ENCODE measurements around the gene CRIP2. TPM values are rescaled to one million over a fixed set of nuclear protein-coding genes. Genes with fewer than 3 reads are reported as not detected.
A peak's percentile ranks its signal among the peaks of the same experiment; 100 is the strongest.

Gene CRIP2
- total RNA-seq, 5 donors from 2014 or later (not counting 1 experiment from before 2014, with no cell fraction given): 6.4 to 38.7 (median 19.7) TPM

- Histone ChIP-seq H3K27ac (ENCODE audit: low read length) (no peak overlapping the region), H3K4me1 (ENCODE audit: control insufficient read depth in 1 of 2, extremely low read depth in 1 of 2, insufficient read depth in 2 of 2, low read length in 2 of 2) (no peaks in the 10 kb centered on the region), H3K9me3 (no peaks in the 10 kb centered on the region), H3K27me3 (replicated peaks in 1 of 2; ENCODE audit: control insufficient read depth in 2 of 2, extremely low read depth in 1 of 2, insufficient read depth in 2 of 2, low read length in 1 of 2) (peaks cover 2 to 43% of the 10 kb centered on the region in 2 experiments), H3K36me3 (ENCODE audit: control insufficient read depth in 2 of 2, extremely low read depth in 1 of 2, insufficient read depth in 1 of 2, low read length in 1 of 2) (no peaks in the 10 kb centered on the region), H3K4me3 (ENCODE audit: control insufficient read depth in 1 of 2, extremely low read depth in 1 of 2, low read length in 1 of 2) (no peak overlapping the region)
- ATAC-seq (replicated peaks in 1 of 4) (no peak), DNase-seq (peak in 1 of 35 experiments; percentile 2)
- CTCF ChIA-PET: interaction anchor here in 1 of 2 donors (0.7 kb wide), 1 partner anchor 756 kb away, joined by 5 read pairs; no protein-coding TSS in a partner anchor
- 39% methylated on average over 13 of the region's 17 CpGs for WGBS (ENCODE audit: insufficient coverage)
- peaks cover 20 to 26% of the 10 kb centered on the region in 2 donors for H3K27me3 Mint-ChIP-seq
- H3K4me1 Mint-ChIP-seq: no peaks in the 10 kb centered on the region
- no peaks in the 10 kb centered on the region for H3K36me3 Mint-ChIP-seq
- no peak overlapping the region for H3K4me3 Mint-ChIP-seq
- no peaks in the 10 kb centered on the region for H3K9me3 Mint-ChIP-seq
- H3K27ac Mint-ChIP-seq: no peak overlapping the region
- POLR2A ChIA-PET: no interaction called here
Observed at GRCh38 chr14:105507247-105507646, 32.6 kb downstream of the CRIP2 start.

GRCh38 chr14:105508069-105508468 lies 33.4 kb downstream of the CRIP2 start:
- 74% methylated on average over 13 of the region's 16 CpGs for WGBS (ENCODE audit: insufficient coverage)
- ChIA-PET CTCF (no interaction called here), POLR2A (interaction anchor here in 1 of 2 donors (0.6 kb wide), 1 partner anchor 349 kb away, joined by 6 read pairs; no protein-coding TSS in a partner anchor)
- Mint-ChIP-seq H3K4me3 (no peak overlapping the region), H3K9me3 (no peaks in the 10 kb centered on the region), H3K27me3 (peaks cover 21 to 31% of the 10 kb centered on the region in 2 donors), H3K27ac (no peak overlapping the region), H3K4me1 (no peaks in the 10 kb centered on the region), H3K36me3 (no peaks in the 10 kb centered on the region)
- Histone ChIP-seq H3K4me1 (ENCODE audit: control insufficient read depth in 1 of 2, extremely low read depth in 1 of 2, insufficient read depth in 2 of 2, low read length in 2 of 2) (no peaks in the 10 kb centered on the region), H3K4me3 (ENCODE audit: control insufficient read depth in 1 of 2, extremely low read depth in 1 of 2, low read length in 1 of 2) (no peak overlapping the region), H3K27me3 (replicated peaks in 1 of 2; ENCODE audit: control insufficient read depth in 2 of 2, extremely low read depth in 1 of 2, insufficient read depth in 2 of 2, low read length in 1 of 2) (peaks cover 2 to 51% of the 10 kb centered on the region in 2 experiments), H3K27ac (ENCODE audit: low read length) (no peak overlapping the region), H3K9me3 (no peaks in the 10 kb centered on the region), H3K36me3 (ENCODE audit: control insufficient read depth in 2 of 2, extremely low read depth in 1 of 2, insufficient read depth in 1 of 2, low read length in 1 of 2) (no peaks in the 10 kb centered on the region)
- no peak for DNase-seq
- ATAC-seq (replicated peaks in 1 of 4): no peak

- no peak for ATAC-seq (replicated peaks in 1 of 4)
- no peaks in the 10 kb centered on the region for H3K36me3 Mint-ChIP-seq
- Histone ChIP-seq H3K27ac (ENCODE audit: low read length) (no peak overlapping the region), H3K4me3 (ENCODE audit: control insufficient read depth in 1 of 2, extremely low read depth in 1 of 2, low read length in 1 of 2) (no peak overlapping the region), H3K27me3 (replicated peaks in 1 of 2; ENCODE audit: control insufficient read depth in 2 of 2, extremely low read depth in 1 of 2, insufficient read depth in 2 of 2, low read length in 1 of 2) (peaks cover 2 to 54% of the 10 kb centered on the region in 2 experiments), H3K4me1 (ENCODE audit: control insufficient read depth in 1 of 2, extremely low read depth in 1 of 2, insufficient read depth in 2 of 2, low read length in 2 of 2) (no peaks in the 10 kb centered on the region), H3K36me3 (ENCODE audit: control insufficient read depth in 2 of 2, extremely low read depth in 1 of 2, insufficient read depth in 1 of 2, low read length in 1 of 2) (no peaks in the 10 kb centered on the region), H3K9me3 (no peaks in the 10 kb centered on the region)
- no peaks in the 10 kb centered on the region for H3K4me1 Mint-ChIP-seq
- DNase-seq: no peak
- peak overlapping the region in 1 of 2 donors; percentile 80 for H3K27ac Mint-ChIP-seq
- H3K4me3 Mint-ChIP-seq: no peak overlapping the region
- H3K27me3 Mint-ChIP-seq: peaks cover 21 to 35% of the 10 kb centered on the region in 2 donors
- ChIA-PET POLR2A (no interaction called here), CTCF (no interaction called here)
- no peaks in the 10 kb centered on the region for H3K9me3 Mint-ChIP-seq
- WGBS (ENCODE audit: insufficient coverage): 91% methylated on average over 10 of the region's 12 CpGs
Observed at GRCh38 chr14:105508601-105509000, 34.0 kb downstream of the CRIP2 start.

- H3K9me3 Mint-ChIP-seq: no peaks in the 10 kb centered on the region
- DNase-seq (no peak), ATAC-seq (replicated peaks in 1 of 4) (no peak)
- H3K36me3 ChIP-seq (ENCODE audit: control insufficient read depth in 2 of 2, extremely low read depth in 1 of 2, insufficient read depth in 1 of 2, low read length in 1 of 2): no peaks in the 10 kb centered on the region
- no peak overlapping the region for H3K4me3 ChIP-seq (ENCODE audit: control insufficient read depth in 1 of 2, extremely low read depth in 1 of 2, low read length in 1 of 2)
- H3K27me3 ChIP-seq (replicated peaks in 1 of 2; ENCODE audit: control insufficient read depth in 2 of 2, extremely low read depth in 1 of 2, insufficient read depth in 2 of 2, low read length in 1 of 2): peaks cover 0 to 39% of the 10 kb centered on the region in 2 experiments
- H3K27ac Mint-ChIP-seq: no peak overlapping the region
- WGBS (ENCODE audit: insufficient coverage): 51% methylated on average over 5 of the region's 5 CpGs
- H3K36me3 Mint-ChIP-seq: no peaks in the 10 kb centered on the region
- ChIA-PET CTCF (no interaction called here), POLR2A (no interaction called here)
- H3K27ac ChIP-seq (ENCODE audit: low read length): no peak overlapping the region
- no peaks in the 10 kb centered on the region for H3K9me3 ChIP-seq
- H3K4me1 ChIP-seq (ENCODE audit: control insufficient read depth in 1 of 2, extremely low read depth in 1 of 2, insufficient read depth in 2 of 2, low read length in 2 of 2): no peaks in the 10 kb centered on the region
- H3K4me1 Mint-ChIP-seq: no peaks in the 10 kb centered on the region
- H3K27me3 Mint-ChIP-seq: peaks cover 36 to 39% of the 10 kb centered on the region in 2 donors
- H3K4me3 Mint-ChIP-seq: no peak overlapping the region
Observed at GRCh38 chr14:105517096-105517495, 42.5 kb downstream of the CRIP2 start.

- no peaks in the 10 kb centered on the region for H3K9me3 Mint-ChIP-seq
- 75% methylated on average over 10 of the region's 14 CpGs for WGBS (ENCODE audit: insufficient coverage)
- H3K27me3 Mint-ChIP-seq: peaks cover 17 to 31% of the 10 kb centered on the region in 2 donors
- no peaks in the 10 kb centered on the region for H3K36me3 Mint-ChIP-seq
- Histone ChIP-seq H3K27ac (ENCODE audit: low read length) (no peak overlapping the region), H3K4me3 (ENCODE audit: control insufficient read depth in 1 of 2, extremely low read depth in 1 of 2, low read length in 1 of 2) (no peak overlapping the region), H3K27me3 (replicated peaks in 1 of 2; ENCODE audit: control insufficient read depth in 2 of 2, extremely low read depth in 1 of 2, insufficient read depth in 2 of 2, low read length in 1 of 2) (peaks cover 0 to 21% of the 10 kb centered on the region in 2 experiments), H3K9me3 (no peaks in the 10 kb centered on the region), H3K36me3 (ENCODE audit: control insufficient read depth in 2 of 2, extremely low read depth in 1 of 2, insufficient read depth in 1 of 2, low read length in 1 of 2) (no peaks in the 10 kb centered on the region), H3K4me1 (ENCODE audit: control insufficient read depth in 1 of 2, extremely low read depth in 1 of 2, insufficient read depth in 2 of 2, low read length in 2 of 2) (no peaks in the 10 kb centered on the region)
- CTCF ChIA-PET: interaction anchor here in 1 of 2 donors (0.7 kb wide), 2 partner anchors 116 to 1375 kb away, joined by 3 to 4 read pairs; no protein-coding TSS in a partner anchor
- no peak overlapping the region for H3K4me3 Mint-ChIP-seq
- POLR2A ChIA-PET: no interaction called here
- no peak for DNase-seq
- H3K27ac Mint-ChIP-seq: no peak overlapping the region
- no peaks in the 10 kb centered on the region for H3K4me1 Mint-ChIP-seq
- no peak for ATAC-seq (replicated peaks in 1 of 4)
Observed at GRCh38 chr14:105519946-105520698, 45.5 kb downstream of the CRIP2 start.

GRCh38 chr14:105525326-105525725 lies 50.7 kb downstream of the CRIP2 start:
- H3K27ac Mint-ChIP-seq: no peak overlapping the region
- Histone ChIP-seq H3K4me1 (ENCODE audit: control insufficient read depth in 1 of 2, extremely low read depth in 1 of 2, insufficient read depth in 2 of 2, low read length in 2 of 2) (peaks cover 16 to 39% of the 10 kb centered on the region in 2 experiments), H3K4me3 (ENCODE audit: control insufficient read depth in 1 of 2, extremely low read depth in 1 of 2, low read length in 1 of 2) (no peak overlapping the region), H3K27me3 (replicated peaks in 1 of 2; ENCODE audit: control insufficient read depth in 2 of 2, extremely low read depth in 1 of 2, insufficient read depth in 2 of 2, low read length in 1 of 2) (peaks cover 0 to 42% of the 10 kb centered on the region in 2 experiments), H3K36me3 (ENCODE audit: control insufficient read depth in 2 of 2, extremely low read depth in 1 of 2, insufficient read depth in 1 of 2, low read length in 1 of 2) (no peaks in the 10 kb centered on the region), H3K27ac (ENCODE audit: low read length) (no peak overlapping the region), H3K9me3 (no peaks in the 10 kb centered on the region)
- H3K27me3 Mint-ChIP-seq: peaks cover 5 to 6% of the 10 kb centered on the region in 2 donors
- ChIA-PET POLR2A (no interaction called here), CTCF (no interaction called here)
- 86% methylated on average over 5 of the region's 9 CpGs for WGBS (ENCODE audit: insufficient coverage)
- no peak for DNase-seq
- H3K4me3 Mint-ChIP-seq: peak overlapping the region; percentile 49 to 61 (median 51)
- no peaks in the 10 kb centered on the region for H3K36me3 Mint-ChIP-seq
- H3K9me3 Mint-ChIP-seq: no peaks in the 10 kb centered on the region
- no peak for ATAC-seq (replicated peaks in 1 of 4)
- peaks cover 10 to 22% (median 15%) of the 10 kb centered on the region in 3 donors for H3K4me1 Mint-ChIP-seq
